ENCODE results near the gene GALM.

DNA sequence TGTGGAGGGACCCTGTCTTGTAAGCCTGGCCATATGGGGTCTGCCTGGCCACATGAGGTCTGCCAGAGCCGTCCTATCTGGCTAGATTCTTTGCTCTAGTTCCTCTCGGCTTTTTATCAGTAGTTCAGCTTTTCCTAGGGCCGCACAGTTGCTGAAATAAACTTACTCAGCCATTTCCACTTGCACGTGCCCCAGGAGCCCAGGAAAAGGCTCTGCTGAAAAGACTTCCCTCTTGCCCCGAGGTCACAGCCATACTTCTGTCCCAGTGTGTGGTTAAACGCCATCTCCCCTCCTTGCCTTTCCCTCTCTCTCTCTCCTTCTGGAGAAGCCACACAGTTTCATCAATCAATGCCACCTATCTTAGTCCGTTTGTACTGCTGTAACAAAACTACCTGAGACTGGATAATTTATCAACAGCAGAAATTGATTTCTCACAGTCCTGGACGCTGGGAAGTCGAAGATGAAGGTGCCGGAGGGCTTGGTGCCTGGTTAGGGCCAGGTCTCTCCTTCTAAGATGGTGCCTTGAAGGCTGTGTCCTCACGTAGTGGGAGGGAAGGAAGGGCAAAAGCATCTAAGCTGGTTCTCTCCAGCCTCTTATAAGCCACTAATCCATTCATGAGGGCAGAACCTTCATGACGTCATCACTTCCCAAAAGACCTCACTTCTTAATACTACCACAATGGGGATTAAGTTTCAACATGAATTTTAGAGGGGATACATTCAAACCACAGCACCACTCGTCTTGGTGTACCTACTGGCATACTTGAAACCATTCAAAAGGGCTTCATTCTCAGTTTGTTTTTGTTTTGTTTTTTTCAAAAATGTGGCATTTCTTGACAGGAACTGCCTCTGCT, 11.2 kb upstream of the GALM start:
- no peak for TF ChIP-seq CTCF (IDR thresholded peaks at IDR 0.05; ENCODE audit: low read depth, low read length, poor library complexity, severe bottlenecking)
- TF ChIP-seq EZH2phosphoT487 (IDR thresholded peaks at IDR 0.05; ENCODE audit: borderline replicate concordance, low read length) = no peak
